Spleen (tissue), 11 donors: ENCODE results near the gene SPN. TPM values are rescaled to one million over a fixed set of nuclear protein-coding genes. Genes with fewer than 3 reads are reported as not detected.
A peak's percentile ranks its signal among the peaks of the same experiment; 100 is the strongest.
"Not testable (repeated sequence)": the region's sequence is repeated elsewhere in the genome, so short reads cannot be mapped to it uniquely, and the experiment has no call there.

ENCODE experiments used
- DNase-seq: peaks from one replicate; pipeline ENCODE4 v3.0.0-alpha.2; 2020
- H3K27ac ChIP-seq, 8 donors: fragments of 200-600 bp; sonication (generic) in 7 of 8; 1 replicate in 4 of 8; 2 replicates in 4 of 8; pipeline versions ENCODE4 v1.5.0 to v1.8.0; 2016 to 2021; ENCODE audit warnings: inconsistent platforms in 4 of 8, mild to moderate bottlenecking in 4 of 8, moderate library complexity in 1 of 8
- H3K27me3 ChIP-seq, 7 donors: fragments of 200-600 bp; sonication (generic) in 6 of 7; replicated peaks in 1 of 7; 1 replicate in 4 of 7; 2 replicates in 3 of 7; pipeline versions ENCODE4 v1.5.0 to v1.8.0; 2016 to 2021; ENCODE audit warnings: inconsistent platforms in 3 of 7, mild to moderate bottlenecking in 1 of 7
- H3K36me3 ChIP-seq, 6 donors: fragments of 200-600 bp; sonication (generic) in 5 of 6; 1 replicate in 4 of 6; 2 replicates in 2 of 6; pipeline versions ENCODE4 v1.5.0 to v1.8.0; 2016 to 2021; ENCODE audit warnings: inconsistent platforms in 2 of 6
- H3K4me1 ChIP-seq, 6 donors: fragments of 200-600 bp; sonication (generic) in 5 of 6; 1 replicate in 3 of 6; 2 replicates in 3 of 6; pipeline versions ENCODE4 v1.5.0 to v1.8.0; 2016 to 2021; ENCODE audit warnings: inconsistent platforms in 3 of 6
- H3K4me3 ChIP-seq, 8 donors: fragments of 200-600 bp; sonication (generic) in 7 of 8; 1 replicate in 4 of 8; 2 replicates in 4 of 8; pipeline versions ENCODE4 v1.5.0 to v1.8.0; 2016 to 2021; ENCODE audit warnings: inconsistent platforms in 4 of 8, mild to moderate bottlenecking in 4 of 8, moderate library complexity in 2 of 8
- H3K9me3 ChIP-seq, 8 donors: fragments of 200-600 bp; sonication (generic) in 7 of 8; 1 replicate in 4 of 8; 2 replicates in 4 of 8; pipeline versions ENCODE4 v1.5.0 to v1.8.0; 2016 to 2021; ENCODE audit warnings: inconsistent platforms in 4 of 8
- CTCF ChIP-seq, 11 experiments: fragments of 200-600 bp in 7 of 11; fragments of 450-650 bp in 4 of 11; sonication (generic) in 4 of 11; IDR thresholded peaks in 8 of 11; conservative IDR thresholded peaks in 3 of 11; 1 replicate in 7 of 11; 2 replicates in 4 of 11; pipeline versions ENCODE4 v1.4.0 to v1.8.0; 2016 to 2021; ENCODE audit warnings: antibody characterized with exemption in 11 of 11, inconsistent platforms in 4 of 11, mild to moderate bottlenecking in 1 of 11
- POLR2A ChIP-seq, 3 donors: fragments of 450-650 bp; IDR thresholded peaks; one replicate each; pipeline ENCODE4 v1.5.1; 2017; ENCODE audit warnings: antibody characterized with exemption in 3 of 3, mild to moderate bottlenecking in 1 of 3
- POLR2AphosphoS5 ChIP-seq, 3 donors: sonication (generic); formaldehyde crosslinking; IDR thresholded peaks; one replicate each; pipeline ENCODE4 v1.5.1; 2017; ENCODE audit warnings: antibody characterized with exemption in 3 of 3
- WGBS, 5 donors: extraction: QIAGEN DNeasy Blood & Tissue Kit in 3 of 5; methylation state at CpG; one replicate each; pipeline versions ENCODE4 v1.1.5 to v1.1.7; 2013 to 2018; 5-methylcytosine and 5-hydroxymethylcytosine counted together
- intact Hi-C: fragments of 100-400 bp; cut with DNase I; formaldehyde crosslinking; loops from one replicate; pipeline ENCODE4 v1.15.0; 2023; ENCODE audit warnings: low total_unique reads
- polyA plus RNA-seq, 3 donors: library from polyadenylated mRNA; stranded (reverse); fragments of 200-250 nt; gene quantifications; one replicate each; pipeline ENCODE4 v1.2.1, GENCODE V29; 2013
- total RNA-seq, 7 donors: library from RNA; depleted of rRNA in 3 of 7; stranded (reverse); fragments of >200 nt in 3 of 7; fragmentation: NEBNext Ultra II Directional in 4 of 7; extraction: Animal tissue kit (Norgen Biotek cat#: 25700) in 4 of 7; gene quantifications; one replicate each; pipeline versions ENCODE4 v1.1.0 to v1.2.1, GENCODE V29; 2016 to 2021
- donor health status: healthy with polysubstance abuse.
- donor health status: DM: no; HTN: no; CAD: no; lungs with moderate emphysema.
- donor health status: DM: no; HTN: no; CAD: no.
- donor health status: Bipolar disorder and iron deficiency.
- donor health status: healthy.
- donor health status: DM: no; HTN: no; CAD: no.
- donor health status: DM: yes; HTN: yes; CAD: no.

The SPN gene
- total and polyA plus RNA-seq, 10 donors: 3.9 to 46.4 (median 25.0) TPM

- intact Hi-C loops, H3K4me3 ChIP-seq, H3K27me3 ChIP-seq, H3K36me3 ChIP-seq, H3K9me3 ChIP-seq, H3K27ac ChIP-seq, DNase-seq: not testable (repeated sequence)
- H3K4me1 ChIP-seq: peaks cover 0 to 13% (median 3%) of the 10 kb centered on the region in 6 donors
- 10 to 30% (median 17%) methylated on average over 1 of the region's 5 CpGs for WGBS, 5 donors
Measured at GRCh38 chr16:29636368-29636767, 26.7 kb upstream of the SPN start.

- H3K4me1 ChIP-seq: peaks cover 0 to 28% (median 9%) of the 10 kb centered on the region in 6 donors
- H3K27me3 ChIP-seq, DNase-seq, H3K4me3 ChIP-seq, H3K27ac ChIP-seq, intact Hi-C loops, H3K36me3 ChIP-seq, H3K9me3 ChIP-seq: not testable (repeated sequence)
- WGBS, 5 donors: 92 to 96% (median 94%) methylated on average over 8 of the region's 8 CpGs
Measured at GRCh38 chr16:29638751-29639150, 24.3 kb upstream of the SPN start.

GRCh38 chr16:29641561-29641960 is 21.5 kb upstream of the SPN start:
- no peaks in the 10 kb centered on the region for H3K36me3 ChIP-seq
- no peaks in the 10 kb centered on the region for H3K9me3 ChIP-seq
- 21 to 38% (median 31%) methylated on average over 3 of the region's 3 CpGs for WGBS, 5 donors
- peak overlapping the region in 3 of 8 donors; percentile 18 to 33 (median 23) for H3K27ac ChIP-seq
- TF ChIP-seq CTCF (IDR thresholded peaks at IDR 0.05 in 8 of 11, conservative IDR thresholded peaks at IDR 0.05 in 3 of 11) (peak in 3 of 11 experiments; percentile 13 to 25 (median 15)), POLR2AphosphoS5 (IDR thresholded peaks at IDR 0.05) (no peak)
- H3K4me3 ChIP-seq: no peak overlapping the region
- peaks cover 0 to 53% (median 26%) of the 10 kb centered on the region in 6 donors for H3K4me1 ChIP-seq
- intact Hi-C loops: no loop called here
- no peaks in the 10 kb centered on the region for H3K27me3 ChIP-seq
- no peak for DNase-seq

- H3K9me3 ChIP-seq: no peaks in the 10 kb centered on the region
- H3K36me3 ChIP-seq: no peaks in the 10 kb centered on the region
- WGBS, 5 donors: 89 to 96% (median 94%) methylated on average over 7 of the region's 7 CpGs
- intact Hi-C loops: no loop called here
- no peak for DNase-seq
- TF ChIP-seq POLR2A (IDR thresholded peaks at IDR 0.05) (no peak), POLR2AphosphoS5 (IDR thresholded peaks at IDR 0.05) (no peak), CTCF (IDR thresholded peaks at IDR 0.05 in 8 of 11, conservative IDR thresholded peaks at IDR 0.05 in 3 of 11) (no peak)
- H3K4me1 ChIP-seq: peaks cover 0 to 53% (median 26%) of the 10 kb centered on the region in 6 donors
- peak overlapping the region in 4 of 8 donors; percentile 63 to 70 (median 67) for H3K27ac ChIP-seq
- H3K27me3 ChIP-seq: no peaks in the 10 kb centered on the region
- H3K4me3 ChIP-seq: no peak overlapping the region
Measured at GRCh38 chr16:29643596-29643995, 19.5 kb upstream of the SPN start.

GRCh38 chr16:29644338-29644857 is 18.6 kb upstream of the SPN start:
- Histone ChIP-seq H3K9me3 (no peaks in the 10 kb centered on the region), H3K4me1 (peaks cover 0 to 60% (median 27%) of the 10 kb centered on the region in 6 donors), H3K36me3 (no peaks in the 10 kb centered on the region), H3K27ac (peak overlapping the region in 6 of 8 donors; percentile 17 to 70 (median 64)), H3K4me3 (no peak overlapping the region), H3K27me3 (no peaks in the 10 kb centered on the region)
- intact Hi-C loops: no loop called here
- no peak for DNase-seq
- 66 to 77% (median 69%) methylated on average over 9 of the region's 9 CpGs for WGBS, 5 donors
- TF ChIP-seq POLR2AphosphoS5 (IDR thresholded peaks at IDR 0.05): no peak
- TF ChIP-seq CTCF (IDR thresholded peaks at IDR 0.05 in 8 of 11, conservative IDR thresholded peaks at IDR 0.05 in 3 of 11): no peak
- no peak for TF ChIP-seq POLR2A (IDR thresholded peaks at IDR 0.05)
